WI38 (cell line): ENCODE results near the gene STK24.

Source experiments
- H3K4me3 ChIP-seq: 2 replicates; pipeline ENCODE4 v1.5.1; 2011; ENCODE audit warnings: low read depth, mild to moderate bottlenecking, control low read depth, low read length
- CTCF ChIP-seq: IDR thresholded peaks from 2 replicates; pipeline ENCODE4 v1.5.1; 2012; ENCODE audit warnings: low read depth, mild to moderate bottlenecking, control low read depth, low read length

STK24 gene

GRCh38 chr13:98490866-98491265 is 86.0 kb downstream of the STK24 start:
- TF ChIP-seq CTCF: no peak
- no peak overlapping the region for H3K4me3 ChIP-seq

- no peak for TF ChIP-seq CTCF
- H3K4me3 ChIP-seq: no peak overlapping the region
Measured at GRCh38 chr13:98490195-98490836, 86.6 kb downstream of the STK24 start.

GRCh38 chr13:98489446-98490194 is 87.3 kb downstream of the STK24 start:
- no peak overlapping the region for H3K4me3 ChIP-seq

GRCh38 chr13:98488736-98489135 is 88.2 kb downstream of the STK24 start:
- TF ChIP-seq CTCF: no peak
- no peak overlapping the region for H3K4me3 ChIP-seq

More at GRCh38 chr13:98489446-98490194, 87.3 kb downstream of the STK24 start:
- TF ChIP-seq CTCF: no peak

GRCh38 chr13:98487522-98487921 is 89.4 kb downstream of the STK24 start:
- H3K4me3 ChIP-seq: no peak overlapping the region
- no peak for TF ChIP-seq CTCF

- no peak overlapping the region for H3K4me3 ChIP-seq
- TF ChIP-seq CTCF: no peak
Measured at GRCh38 chr13:98487016-98487415, 89.9 kb downstream of the STK24 start.

GRCh38 chr13:98486412-98486811 is 90.5 kb downstream of the STK24 start:
- H3K4me3 ChIP-seq: no peak overlapping the region
- TF ChIP-seq CTCF: no peak
